Measurements from ENCODE around the gene MOB3A. TPM values are rescaled to one million over a fixed set of nuclear protein-coding genes. Genes with fewer than 3 reads are reported as not detected.

Gene MOB3A
- total and polyA plus RNA-seq, 9 of the 15 experiments (the other 6 are each of a cell fraction or from before 2014, with no cell fraction given) = 1.1 to 24.1 (median 6.0) TPM

- TF ChIP-seq SIN3A (IDR thresholded peaks at IDR 0.05; ENCODE audit: borderline replicate concordance in 2 of 2, control insufficient read depth in 1 of 2, low read depth in 2 of 2, low read length in 2 of 2) (no peak), ETV6 (IDR thresholded peaks at IDR 0.05; ENCODE audit: borderline replicate concordance in 1 of 2, low read depth in 2 of 2, low read length in 1 of 2) (no peak), ETV6 (CRISPR knock-in tag; IDR thresholded peaks at IDR 0.05; ENCODE audit: borderline replicate concordance) (no peak), ZNF398 (CRISPR knock-in tag; IDR thresholded peaks at IDR 0.05) (no peak), HSF4 (CRISPR knock-in tag; IDR thresholded peaks at IDR 0.05; ENCODE audit: borderline replicate concordance) (no peak), ZNF695 (CRISPR knock-in tag; IDR thresholded peaks at IDR 0.05) (no peak), IFI16 (CRISPR knock-in tag; IDR thresholded peaks at IDR 0.05) (no peak), FOXM1 (IDR thresholded peaks at IDR 0.05; ENCODE audit: low read depth) (no peak), FOXM1 (CRISPR knock-in tag; IDR thresholded peaks at IDR 0.05; ENCODE audit: low read depth) (no peak), ZNF717 (CRISPR knock-in tag; IDR thresholded peaks at IDR 0.05) (no peak), YY1 (IDR thresholded peaks at IDR 0.05; ENCODE audit: borderline replicate concordance in 1 of 3, control insufficient read depth in 1 of 3, extremely low read depth in 1 of 3, insufficient read depth in 3 of 3, insufficient read length in 1 of 3, insufficient replicate concordance in 2 of 3, low read depth in 1 of 3, low read length in 2 of 3) (peak in 1 of 3 experiments; percentile 64), NFYB (IDR thresholded peaks at IDR 0.05; ENCODE audit: extremely low read depth, insufficient read length) (peak; percentile 97), RCOR1 (IDR thresholded peaks at IDR 0.05; ENCODE audit: borderline replicate concordance in 1 of 2, low read depth in 2 of 2, low read length in 2 of 2) (no peak), ZBED1 (IDR thresholded peaks at IDR 0.05) (no peak), JUN (IDR thresholded peaks at IDR 0.05; ENCODE audit: borderline replicate concordance, low read depth, low read length) (peak; percentile 14; the same call in 1 of the 2 replicates), JUN (CRISPR knock-in tag; IDR thresholded peaks at IDR 0.05; ENCODE audit: borderline replicate concordance) (no peak), ZSCAN29 (IDR thresholded peaks at IDR 0.05) (no peak), SAFB (IDR thresholded peaks at IDR 0.05; ENCODE audit: borderline replicate concordance, low read depth, low read length) (no peak)
- TF ChIP-seq, protein P1, sequence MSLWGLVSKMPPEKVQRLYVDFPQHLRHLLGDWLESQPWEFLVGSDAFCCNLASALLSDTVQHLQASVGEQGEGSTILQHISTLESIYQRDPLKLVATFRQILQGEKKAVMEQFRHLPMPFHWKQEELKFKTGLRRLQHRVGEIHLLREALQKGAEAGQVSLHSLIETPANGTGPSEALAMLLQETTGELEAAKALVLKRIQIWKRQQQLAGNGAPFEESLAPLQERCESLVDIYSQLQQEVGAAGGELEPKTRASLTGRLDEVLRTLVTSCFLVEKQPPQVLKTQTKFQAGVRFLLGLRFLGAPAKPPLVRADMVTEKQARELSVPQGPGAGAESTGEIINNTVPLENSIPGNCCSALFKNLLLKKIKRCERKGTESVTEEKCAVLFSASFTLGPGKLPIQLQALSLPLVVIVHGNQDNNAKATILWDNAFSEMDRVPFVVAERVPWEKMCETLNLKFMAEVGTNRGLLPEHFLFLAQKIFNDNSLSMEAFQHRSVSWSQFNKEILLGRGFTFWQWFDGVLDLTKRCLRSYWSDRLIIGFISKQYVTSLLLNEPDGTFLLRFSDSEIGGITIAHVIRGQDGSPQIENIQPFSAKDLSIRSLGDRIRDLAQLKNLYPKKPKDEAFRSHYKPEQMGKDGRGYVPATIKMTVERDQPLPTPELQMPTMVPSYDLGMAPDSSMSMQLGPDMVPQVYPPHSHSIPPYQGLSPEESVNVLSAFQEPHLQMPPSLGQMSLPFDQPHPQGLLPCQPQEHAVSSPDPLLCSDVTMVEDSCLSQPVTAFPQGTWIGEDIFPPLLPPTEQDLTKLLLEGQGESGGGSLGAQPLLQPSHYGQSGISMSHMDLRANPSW (CRISPR knock-in tag; IDR thresholded peaks at IDR 0.05) = no peak
- TF ChIP-seq, protein P2, sequence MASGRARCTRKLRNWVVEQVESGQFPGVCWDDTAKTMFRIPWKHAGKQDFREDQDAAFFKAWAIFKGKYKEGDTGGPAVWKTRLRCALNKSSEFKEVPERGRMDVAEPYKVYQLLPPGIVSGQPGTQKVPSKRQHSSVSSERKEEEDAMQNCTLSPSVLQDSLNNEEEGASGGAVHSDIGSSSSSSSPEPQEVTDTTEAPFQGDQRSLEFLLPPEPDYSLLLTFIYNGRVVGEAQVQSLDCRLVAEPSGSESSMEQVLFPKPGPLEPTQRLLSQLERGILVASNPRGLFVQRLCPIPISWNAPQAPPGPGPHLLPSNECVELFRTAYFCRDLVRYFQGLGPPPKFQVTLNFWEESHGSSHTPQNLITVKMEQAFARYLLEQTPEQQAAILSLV (tag; IDR thresholded peaks at IDR 0.05) = no peak
Observed at GRCh38 chr19:2041683-2042484, 54.2 kb downstream of the MOB3A start (continued).

Measured in K562 (cell line).